A549 (cell line): Measurements from ENCODE around the gene ATG10.

Experiments used
- CTCF ChIP-seq: fragments of >200 bp; sonication (Bioruptor Twin); formaldehyde crosslinking; IDR thresholded peaks from 3 replicates; pipeline ENCODE4 v1.5.1; 2016
- MAFK ChIP-seq: fragments of 450-650 bp; IDR thresholded peaks from 2 replicates; pipeline ENCODE4 v1.6.1; 2014; ENCODE audit not compliant: partially characterized antibody
- MAX ChIP-seq: IDR thresholded peaks from 2 replicates; pipeline ENCODE4 v1.6.1; 2012
- PBX3 ChIP-seq: IDR thresholded peaks from 2 replicates; pipeline ENCODE4 v1.6.1; 2012
- POLR2A ChIP-seq: IDR thresholded peaks from 2 replicates; pipeline ENCODE4 v1.6.1; 2012; ENCODE audit warnings: mild to moderate bottlenecking, low read length
- ZNF302 ChIP-seq: fragments of 250-450 bp; sonication (Bioruptor Pico); IDR thresholded peaks from 2 replicates; pipeline ENCODE4 v1.9.0; 2021; ENCODE audit warnings: inconsistent platforms, mild to moderate bottlenecking, moderate library complexity

- no peak for TF ChIP-seq MAFK
- no peak for TF ChIP-seq CTCF
- TF ChIP-seq ZNF302 (CRISPR knock-in tag) = no peak
- no peak for TF ChIP-seq POLR2A
- TF ChIP-seq MAX = no peak
- no peak for TF ChIP-seq PBX3
These were observed 171.2 kb downstream of the ATG10 start for GRCh38 chr5:82142928-82143577.
